ENCODE results near the gene HERC2. TPM values are rescaled to one million over a fixed set of nuclear protein-coding genes. Genes with fewer than 3 reads are reported as not detected.
"Not testable (repeated sequence)": the region's sequence is repeated elsewhere in the genome, so short reads cannot be mapped to it uniquely, and the experiment has no call there.

HERC2 gene
- total and polyA plus RNA-seq, 4 donors = 14.6 to 45.4 (median 26.6) TPM

- H3K9ac ChIP-seq (ENCODE audit: low read depth in 1 of 2, low read length in 2 of 2); H3K9me3 ChIP-seq (ENCODE audit: control insufficient read depth in 4 of 4, low read length in 3 of 4); H3K4me1 ChIP-seq (ENCODE audit: control insufficient read depth in 4 of 4, insufficient read depth in 4 of 4, low read length in 3 of 4); DNase-seq (ENCODE audit: low spot score); H3K4me3 ChIP-seq (ENCODE audit: low read depth in 1 of 3, low read length in 3 of 3); H3K27ac ChIP-seq (ENCODE audit: low read depth in 1 of 2, low read length in 2 of 2); H3K27me3 ChIP-seq (ENCODE audit: control insufficient read depth in 4 of 4, insufficient read depth in 4 of 4, low read length in 3 of 4): not testable (repeated sequence)
- 90% methylated on average over 6 of the region's 6 CpGs for WGBS
- peaks cover 4 to 26% (median 20%) of the 10 kb centered on the region in 4 donors for H3K36me3 ChIP-seq (ENCODE audit: control insufficient read depth in 4 of 4, insufficient read depth in 3 of 4, low read depth in 1 of 4, low read length in 3 of 4)
Observed at GRCh38 chr15:28231743-28232142, 90.2 kb downstream of the HERC2 start.

GRCh38 chr15:28231336-28231735 is 90.6 kb downstream of the HERC2 start:
- WGBS = 95% methylated on average over 7 of the region's 7 CpGs
- H3K9me3 ChIP-seq (ENCODE audit: control insufficient read depth in 4 of 4, low read length in 3 of 4); DNase-seq (ENCODE audit: low spot score); H3K27me3 ChIP-seq (ENCODE audit: control insufficient read depth in 4 of 4, insufficient read depth in 4 of 4, low read length in 3 of 4); H3K4me1 ChIP-seq (ENCODE audit: control insufficient read depth in 4 of 4, insufficient read depth in 4 of 4, low read length in 3 of 4); H3K27ac ChIP-seq (ENCODE audit: low read depth in 1 of 2, low read length in 2 of 2); H3K4me3 ChIP-seq (ENCODE audit: low read depth in 1 of 3, low read length in 3 of 3); H3K9ac ChIP-seq (ENCODE audit: low read depth in 1 of 2, low read length in 2 of 2): not testable (repeated sequence)
- peaks cover 4 to 26% (median 20%) of the 10 kb centered on the region in 4 donors for H3K36me3 ChIP-seq (ENCODE audit: control insufficient read depth in 4 of 4, insufficient read depth in 3 of 4, low read depth in 1 of 4, low read length in 3 of 4)

- H3K36me3 ChIP-seq (ENCODE audit: control insufficient read depth in 4 of 4, insufficient read depth in 3 of 4, low read depth in 1 of 4, low read length in 3 of 4) = peaks cover 2 to 19% (median 13%) of the 10 kb centered on the region in 4 donors
- WGBS = 85% methylated on average over 9 of the region's 9 CpGs
- not testable (repeated sequence) for H3K4me3 ChIP-seq (ENCODE audit: low read depth in 1 of 3, low read length in 3 of 3); H3K27me3 ChIP-seq (ENCODE audit: control insufficient read depth in 4 of 4, insufficient read depth in 4 of 4, low read length in 3 of 4); H3K9ac ChIP-seq (ENCODE audit: low read depth in 1 of 2, low read length in 2 of 2); DNase-seq (ENCODE audit: low spot score); H3K4me1 ChIP-seq (ENCODE audit: control insufficient read depth in 4 of 4, insufficient read depth in 4 of 4, low read length in 3 of 4); H3K27ac ChIP-seq (ENCODE audit: low read depth in 1 of 2, low read length in 2 of 2); H3K9me3 ChIP-seq (ENCODE audit: control insufficient read depth in 4 of 4, low read length in 3 of 4)
Observed at GRCh38 chr15:28228990-28229640, 92.9 kb downstream of the HERC2 start.

GRCh38 chr15:28228096-28228495 is 93.9 kb downstream of the HERC2 start:
- Histone ChIP-seq H3K27me3 (ENCODE audit: control insufficient read depth in 4 of 4, insufficient read depth in 4 of 4, low read length in 3 of 4) (no peaks in the 10 kb centered on the region), H3K9ac (ENCODE audit: low read depth in 1 of 2, low read length in 2 of 2) (no peak overlapping the region), H3K27ac (ENCODE audit: low read depth in 1 of 2, low read length in 2 of 2) (no peak overlapping the region), H3K4me1 (ENCODE audit: control insufficient read depth in 4 of 4, insufficient read depth in 4 of 4, low read length in 3 of 4) (no peaks in the 10 kb centered on the region), H3K9me3 (ENCODE audit: control insufficient read depth in 4 of 4, low read length in 3 of 4) (no peaks in the 10 kb centered on the region), H3K36me3 (ENCODE audit: control insufficient read depth in 4 of 4, insufficient read depth in 3 of 4, low read depth in 1 of 4, low read length in 3 of 4) (peaks cover 2 to 17% (median 11%) of the 10 kb centered on the region in 4 donors), H3K4me3 (ENCODE audit: low read depth in 1 of 3, low read length in 3 of 3) (no peak overlapping the region)
- WGBS = 97% methylated on average over 18 of the region's 18 CpGs
- no peak for DNase-seq (ENCODE audit: low spot score)
- TF ChIP-seq HNF4G (IDR thresholded peaks at IDR 0.05) = no peak
- no peak for TF ChIP-seq RAD21 (IDR thresholded peaks at IDR 0.05)
- TF ChIP-seq EGR1 (IDR thresholded peaks at IDR 0.05; ENCODE audit: low read depth in 2 of 2) = no peak
- no peak for TF ChIP-seq ATF3 (IDR thresholded peaks at IDR 0.05)
- no peak for TF ChIP-seq SP1 (IDR thresholded peaks at IDR 0.05)
- TF ChIP-seq NR2F2 (IDR thresholded peaks at IDR 0.05) = no peak
- TF ChIP-seq ZBTB33 (IDR thresholded peaks at IDR 0.05) = no peak
- TF ChIP-seq RXRA (IDR thresholded peaks at IDR 0.05) = no peak
- TF ChIP-seq REST (IDR thresholded peaks at IDR 0.05) = no peak
- no peak for TF ChIP-seq YY1 (IDR thresholded peaks at IDR 0.05)
- no peak for TF ChIP-seq TAF1 (conservative IDR thresholded peaks at IDR 0.05)
- TF ChIP-seq MAX (IDR thresholded peaks at IDR 0.05) = no peak
- no peak for TF ChIP-seq JUND (IDR thresholded peaks at IDR 0.05)
- no peak for TF ChIP-seq FOXA2 (IDR thresholded peaks at IDR 0.05)
- no peak for TF ChIP-seq HNF4A (conservative IDR thresholded peaks at IDR 0.05)
- TF ChIP-seq GABPA (IDR thresholded peaks at IDR 0.05 in 1 of 2, conservative IDR thresholded peaks at IDR 0.05 in 1 of 2) = no peak
- no peak for TF ChIP-seq FOXA1 (IDR thresholded peaks at IDR 0.05)
